Inflammatory macrophage treated with lipopolysaccharide for 1 hour (primary cell): ENCODE measurements around the gene PRG3.
"Not testable (repeated sequence)": the region's sequence is repeated elsewhere in the genome, so short reads cannot be mapped to it uniquely, and the experiment has no call there.

Experiments
- DNase-seq, 2 donors: peaks; one replicate each; pipeline ENCODE4 v3.0.0-alpha.2; 2020 to 2022

The PRG3 gene

DNA sequence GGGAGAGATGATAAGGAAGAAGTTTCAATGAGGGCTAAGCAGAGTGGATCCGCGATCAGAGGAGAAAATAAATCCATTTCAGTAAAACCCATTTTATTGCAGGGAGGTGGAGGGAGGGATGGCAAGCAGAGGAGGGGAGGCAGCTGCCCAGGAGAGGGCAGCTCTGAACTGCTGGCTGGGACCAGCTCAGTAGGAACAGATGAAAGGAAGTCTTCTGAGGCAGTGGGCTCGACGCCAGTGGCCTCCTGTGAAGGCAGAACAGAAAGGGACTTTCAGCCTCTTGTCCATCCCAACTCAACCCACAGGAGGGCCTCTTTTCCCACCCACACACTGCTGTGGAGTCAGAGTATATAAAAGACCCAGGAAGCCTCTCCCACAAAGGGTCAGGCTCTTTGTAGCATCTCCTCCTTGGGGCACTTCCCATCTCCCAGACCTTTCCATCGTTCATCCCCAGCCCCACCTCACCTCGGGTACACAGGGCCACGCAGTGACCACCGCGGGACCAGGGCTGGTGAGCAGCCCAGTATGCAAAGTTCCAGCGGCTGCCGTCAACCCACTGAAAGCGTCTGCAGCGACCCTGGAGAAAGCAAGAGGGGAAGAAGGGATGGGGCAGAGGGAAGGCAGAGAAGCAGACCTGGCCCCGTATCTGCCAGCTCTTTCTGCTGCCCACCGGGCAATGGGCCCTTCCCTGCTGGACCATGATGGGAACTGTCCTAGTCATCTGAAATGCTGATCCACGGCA, 6.5 kb upstream of the PRG3 start:
- DNase-seq, result no peak

DNA sequence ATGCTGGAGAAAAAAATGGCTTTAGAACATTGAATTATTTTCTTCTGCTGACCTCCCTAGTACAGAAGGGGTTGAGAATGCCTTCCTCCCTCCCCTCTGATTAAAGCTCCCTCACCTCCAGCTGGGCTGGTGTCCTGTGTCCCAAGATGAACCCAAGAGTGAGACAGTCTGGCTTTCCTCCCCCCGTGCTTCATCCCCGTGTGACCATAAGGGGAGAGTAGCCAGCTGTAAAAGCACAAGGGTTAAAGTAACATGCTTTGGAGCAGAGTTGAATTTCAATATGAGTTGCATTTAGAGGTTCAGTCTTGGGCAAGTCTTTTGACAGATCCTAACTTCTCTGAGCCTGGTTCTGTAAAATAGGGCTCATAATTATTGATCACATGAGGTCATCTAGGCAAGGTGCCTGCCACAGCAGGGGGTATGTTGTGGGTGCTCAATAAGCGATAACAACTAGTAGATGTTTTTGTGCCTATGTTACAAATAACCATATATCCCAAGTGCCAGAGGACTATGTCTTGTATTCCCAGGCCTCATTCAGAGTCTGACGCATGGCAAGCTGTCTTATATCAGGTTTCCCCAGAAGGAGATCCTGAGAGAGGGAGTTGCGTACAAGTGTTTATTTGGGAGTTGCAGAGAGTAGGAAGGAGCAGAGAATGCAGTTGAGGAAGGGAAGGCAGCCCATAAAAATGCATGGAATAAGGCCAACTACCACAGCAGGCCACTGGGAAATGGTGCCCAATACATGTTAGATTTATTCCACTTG, 5.4 kb upstream of the PRG3 start:
- DNase-seq, result no peak

DNA sequence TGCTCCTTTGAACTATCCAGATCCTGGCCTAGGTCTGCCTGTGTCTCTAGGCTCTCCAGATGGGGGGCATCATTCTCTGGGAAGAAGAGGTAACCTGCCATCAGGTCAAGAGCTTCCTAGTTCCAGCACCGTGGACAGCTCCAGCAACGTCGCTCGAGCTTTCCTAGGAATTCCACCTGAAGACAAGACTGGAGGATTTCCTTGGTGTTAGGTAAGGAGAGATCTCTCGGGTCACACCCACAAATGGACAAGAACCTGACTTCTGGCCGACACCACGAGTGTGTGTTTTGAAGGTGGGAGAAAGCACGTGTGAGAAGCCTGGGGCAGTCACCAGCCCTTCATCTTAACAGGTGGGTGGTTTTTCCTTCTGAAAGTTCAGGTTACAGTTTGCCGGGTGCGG, 1.2 kb downstream of the PRG3 start:
- DNase-seq, result no peak

DNA sequence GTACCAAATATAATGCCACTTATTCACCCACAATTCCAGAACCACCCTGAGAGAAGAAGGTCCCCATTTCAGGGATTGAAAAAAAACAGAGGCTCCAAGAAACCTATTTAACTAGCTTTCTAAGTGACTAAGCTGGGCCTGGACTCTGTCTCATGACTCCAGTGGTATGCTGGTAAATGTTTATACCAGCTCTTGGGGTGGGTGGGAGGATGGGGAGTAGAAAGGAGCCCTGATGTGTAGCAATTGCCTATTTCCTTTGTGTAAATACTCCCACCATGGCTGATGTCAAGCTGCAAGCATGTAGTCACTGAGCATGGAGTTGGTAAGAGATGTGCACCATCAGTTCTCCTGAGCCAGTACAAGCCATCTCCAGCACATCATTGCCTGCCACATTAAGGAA, 2.8 kb downstream of the PRG3 start:
- DNase-seq, result peak in 1 of 2 donors; percentile 73

DNA sequence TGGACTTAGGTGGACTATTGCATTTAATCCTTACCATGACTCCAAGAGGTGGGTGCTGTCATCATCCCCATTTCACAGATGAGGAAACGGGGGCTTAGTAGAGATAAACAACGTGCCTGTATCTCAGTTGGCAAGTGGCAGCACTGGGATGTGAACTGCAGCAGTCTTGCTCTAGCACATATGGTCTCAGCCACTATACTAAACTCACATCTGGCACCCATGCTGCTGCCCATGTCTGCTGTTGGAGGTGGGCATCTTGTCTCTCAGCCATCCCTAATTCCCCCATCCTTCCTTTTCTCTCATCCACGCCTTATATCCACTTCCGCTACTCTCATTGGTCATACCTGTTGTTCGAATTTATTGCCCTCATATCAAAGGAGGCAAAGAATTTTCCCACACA, 3.8 kb downstream of the PRG3 start:
- no peak for DNase-seq

DNA sequence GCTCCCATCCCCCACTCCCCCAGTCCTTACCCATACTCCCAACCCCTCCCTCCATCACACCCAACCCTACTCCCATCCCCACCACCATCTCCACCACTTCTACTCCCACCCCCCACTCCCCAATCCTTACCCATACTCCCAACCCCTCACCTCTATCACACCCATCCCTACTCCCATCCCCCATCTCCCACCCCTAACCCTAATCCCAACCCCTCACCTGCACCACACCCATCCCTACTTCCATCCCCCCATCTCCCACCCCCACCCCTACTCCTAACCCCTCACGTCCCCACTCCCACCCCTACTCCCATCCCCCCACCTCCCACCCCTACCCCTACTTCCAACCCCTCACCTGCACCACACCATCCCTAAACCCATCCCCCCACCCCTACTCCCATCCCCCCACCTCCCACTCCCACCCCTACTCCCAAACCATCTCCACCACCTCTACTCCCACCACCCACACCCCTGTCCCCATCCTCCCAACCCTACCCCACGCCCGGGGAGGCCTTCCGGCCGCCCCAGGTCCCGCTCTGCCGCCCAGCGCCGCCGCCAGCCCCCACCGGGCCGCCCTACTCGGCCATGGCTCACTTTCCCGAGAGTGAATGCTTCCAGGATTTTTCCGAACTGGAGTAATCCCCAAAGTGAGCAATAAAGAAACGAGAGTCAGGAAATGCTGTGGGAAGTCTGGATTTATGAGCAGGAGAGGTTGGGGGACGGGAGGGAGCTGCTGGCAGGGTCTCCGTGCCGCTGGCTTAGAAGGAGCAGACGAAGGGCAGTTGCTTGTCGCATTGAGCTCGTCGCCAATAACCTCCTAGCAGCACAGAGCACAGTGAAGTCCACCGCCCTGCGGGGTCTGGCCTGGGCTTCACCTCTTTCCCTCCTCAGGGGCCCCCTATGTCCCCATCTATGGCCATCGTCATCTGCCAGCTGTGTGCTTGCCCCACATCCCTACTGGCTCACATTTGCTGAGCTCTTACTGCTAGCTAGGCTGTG, 4.6 kb downstream of the PRG3 start:
- no peak for DNase-seq

DNA sequence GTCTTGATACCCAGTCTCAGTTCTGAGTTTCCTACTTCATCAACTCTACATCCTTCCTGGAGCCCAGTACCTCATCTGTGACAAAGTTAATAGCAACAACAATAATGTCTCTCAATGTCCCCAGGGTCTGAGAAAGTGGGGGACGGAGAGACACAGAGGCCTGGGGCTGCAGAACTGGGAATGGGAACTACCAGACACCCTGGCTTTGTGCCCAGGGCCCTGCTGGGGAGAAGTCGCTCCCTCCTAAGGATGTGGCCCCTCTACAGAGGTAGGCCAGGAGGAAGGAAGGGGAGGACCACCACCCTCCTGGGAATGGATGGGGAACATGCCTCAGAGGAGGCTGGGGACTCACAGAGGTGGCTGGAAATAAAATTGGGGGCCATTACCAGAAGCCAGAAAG, 5.5 kb downstream of the PRG3 start:
- DNase-seq, result no peak

DNA sequence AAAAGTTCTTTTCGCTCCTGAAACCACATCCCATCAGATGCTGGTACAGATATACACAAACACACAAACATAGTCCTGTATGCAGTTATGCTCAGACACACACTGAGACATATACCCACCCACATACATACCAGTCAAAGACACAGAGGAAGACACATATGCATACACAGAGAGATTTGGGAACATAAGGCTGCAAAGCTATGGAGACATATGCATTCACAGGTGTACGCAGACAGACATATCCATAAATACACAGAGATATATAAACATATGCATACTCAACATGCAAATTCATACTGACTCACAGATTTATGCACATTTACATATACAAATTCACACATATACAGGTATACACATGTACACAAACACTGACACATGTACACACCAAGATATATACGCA, 6.0 kb downstream of the PRG3 start:
- no peak for DNase-seq

DNA sequence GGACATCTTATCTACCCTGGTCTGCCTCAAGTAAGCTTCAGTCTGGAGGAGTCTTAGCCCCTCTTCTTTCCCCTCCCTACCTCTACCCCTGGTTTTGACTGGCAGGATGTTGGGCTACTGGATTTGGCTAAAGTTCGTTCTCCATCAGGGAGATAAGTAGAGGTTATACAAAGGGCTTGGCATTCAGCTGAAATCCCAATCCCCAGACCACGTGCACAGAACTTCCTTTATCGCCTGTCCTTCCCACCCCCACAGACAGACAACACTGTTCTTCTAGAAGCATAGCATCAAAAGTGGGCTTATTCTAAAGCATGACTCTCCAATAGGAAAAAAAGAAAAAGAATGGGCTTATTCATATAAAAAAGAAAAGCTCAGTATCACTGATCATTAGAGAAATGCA, 7.8 kb downstream of the PRG3 start:
- DNase-seq, result no peak

DNA sequence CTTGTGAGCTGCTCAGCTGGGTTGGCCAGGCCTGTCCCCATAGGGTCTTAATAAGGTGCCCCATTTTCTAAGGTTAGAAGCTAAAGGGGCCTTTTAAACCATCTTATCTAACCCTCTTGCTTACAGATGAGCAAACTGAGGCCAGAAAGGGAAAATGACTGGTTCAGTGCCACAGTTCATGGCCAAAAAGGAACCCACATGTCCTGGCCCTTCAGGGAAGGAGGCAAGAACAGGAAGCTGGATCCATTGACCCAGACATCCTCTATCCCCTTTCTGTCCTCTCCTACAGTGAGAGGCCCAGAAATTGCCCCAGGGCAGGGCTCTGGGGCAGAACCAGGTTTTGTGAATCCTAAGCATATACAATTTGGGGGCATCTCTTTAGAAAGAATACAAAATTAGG, 10.0 kb downstream of the PRG3 start:
- DNase-seq, result no peak

DNA sequence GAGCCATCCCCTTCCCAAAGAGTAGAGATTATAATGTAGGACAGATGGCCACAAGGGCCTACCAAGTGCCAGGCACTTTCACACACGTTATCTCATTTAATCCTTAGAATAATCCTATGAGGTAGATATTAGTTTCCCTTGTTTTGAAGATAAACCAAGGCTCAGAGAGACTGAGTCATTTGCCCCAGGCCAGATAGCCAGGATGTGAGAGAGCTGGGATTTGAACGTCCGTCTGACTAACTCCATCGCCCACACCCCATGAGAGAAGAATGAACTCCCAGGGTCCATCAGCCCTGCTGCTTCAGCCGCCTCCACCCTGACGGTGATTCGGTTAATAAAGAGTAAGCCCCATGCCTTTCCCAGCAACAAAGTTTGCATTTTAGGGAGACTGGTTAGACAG, 10.7 kb downstream of the PRG3 start:
- DNase-seq, result no peak

DNA sequence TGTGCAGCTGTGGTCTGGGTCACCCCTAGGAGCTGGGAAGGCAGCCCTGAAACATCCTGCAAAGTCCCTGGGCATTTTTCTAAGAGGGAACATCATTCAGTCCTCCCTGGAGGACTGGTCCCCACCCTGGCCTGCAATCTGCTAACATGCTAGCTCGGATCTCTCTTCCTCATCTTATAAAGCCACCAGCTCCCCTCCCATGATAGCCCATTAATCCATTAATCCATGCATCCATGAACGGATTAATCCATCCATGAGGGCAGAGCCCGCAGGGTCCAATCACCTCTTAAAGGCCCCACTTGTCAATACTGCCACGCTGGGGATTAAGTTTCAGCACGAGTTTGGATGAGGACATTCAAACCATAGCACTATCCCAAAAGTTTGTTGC, 12.1 kb downstream of the PRG3 start:
- no peak for DNase-seq

DNA sequence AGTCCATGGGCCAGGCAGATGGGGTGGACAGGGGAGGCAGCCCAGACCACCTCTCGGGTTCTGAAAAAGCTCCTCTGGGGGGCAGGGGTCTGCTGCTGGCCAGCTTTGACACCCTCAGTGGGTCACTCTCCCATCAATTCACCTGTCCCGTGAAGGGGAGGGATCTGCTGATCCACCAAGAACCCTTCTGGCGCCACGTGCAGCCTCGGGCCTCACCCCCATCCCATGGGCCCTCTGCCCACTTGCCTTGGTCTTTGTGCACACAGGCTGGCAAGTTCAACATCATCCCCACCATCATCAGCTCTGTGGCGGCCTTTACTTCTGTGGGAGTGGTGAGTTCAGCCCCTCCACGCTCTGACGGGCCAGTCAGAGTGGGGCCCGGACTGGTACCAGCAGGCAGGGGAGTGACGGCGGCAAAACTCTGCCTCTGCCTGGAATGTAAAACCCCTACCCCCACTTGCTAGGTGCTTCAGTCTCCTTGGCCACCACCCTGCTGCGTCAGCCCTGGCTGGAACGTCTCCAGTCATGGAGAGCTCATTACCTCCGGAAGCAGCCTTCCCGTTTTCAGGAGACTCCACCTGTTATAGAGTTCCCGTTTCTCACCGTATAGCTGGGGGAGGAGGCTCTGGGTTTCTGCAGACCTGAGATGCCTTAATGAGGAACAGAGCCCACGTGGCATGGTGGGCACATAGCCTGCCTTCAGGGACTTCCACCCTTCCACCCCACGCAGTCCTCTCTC, 12.7 kb downstream of the PRG3 start:
- peak; percentile 29 to 44 for DNase-seq

DNA sequence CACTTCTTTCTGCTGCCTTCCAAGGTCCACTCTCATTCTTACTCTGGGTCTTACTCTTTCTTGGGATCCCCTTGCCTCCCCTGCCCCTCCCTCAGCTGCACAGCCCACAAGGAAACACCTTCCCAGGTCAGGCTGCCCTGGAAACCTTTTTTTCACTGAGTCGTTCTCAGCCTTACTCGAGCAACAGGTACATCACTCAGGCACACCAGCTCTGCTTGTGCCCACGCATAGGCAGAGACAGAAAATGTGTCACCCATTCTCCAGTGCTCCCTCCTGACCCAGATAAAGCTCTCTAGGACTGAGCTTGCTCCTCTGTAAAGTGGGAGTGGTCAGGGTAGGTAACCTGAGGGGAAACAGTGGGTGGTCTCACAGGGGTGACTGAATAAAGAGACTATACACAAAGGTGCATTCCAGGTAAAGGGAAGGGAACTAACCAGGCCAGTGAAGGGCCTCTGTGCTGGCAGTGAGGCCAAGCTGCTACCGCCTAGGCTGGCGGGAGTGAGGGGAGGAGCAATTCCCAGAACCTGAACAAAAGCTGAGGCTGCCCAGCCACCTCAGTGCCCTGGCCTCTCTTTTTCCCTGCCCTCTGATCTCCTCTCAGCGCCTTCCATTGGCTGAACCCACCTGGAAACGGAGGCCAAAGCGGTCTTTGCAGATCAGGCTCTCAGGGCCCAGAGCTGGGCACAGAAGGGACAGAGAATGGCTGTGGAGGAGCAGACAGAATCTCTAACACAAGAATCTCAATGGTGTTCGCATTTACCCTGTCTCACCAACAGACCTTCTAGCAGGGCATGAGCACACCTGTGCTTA, 15.9 kb downstream of the PRG3 start:
- no peak for DNase-seq

DNA sequence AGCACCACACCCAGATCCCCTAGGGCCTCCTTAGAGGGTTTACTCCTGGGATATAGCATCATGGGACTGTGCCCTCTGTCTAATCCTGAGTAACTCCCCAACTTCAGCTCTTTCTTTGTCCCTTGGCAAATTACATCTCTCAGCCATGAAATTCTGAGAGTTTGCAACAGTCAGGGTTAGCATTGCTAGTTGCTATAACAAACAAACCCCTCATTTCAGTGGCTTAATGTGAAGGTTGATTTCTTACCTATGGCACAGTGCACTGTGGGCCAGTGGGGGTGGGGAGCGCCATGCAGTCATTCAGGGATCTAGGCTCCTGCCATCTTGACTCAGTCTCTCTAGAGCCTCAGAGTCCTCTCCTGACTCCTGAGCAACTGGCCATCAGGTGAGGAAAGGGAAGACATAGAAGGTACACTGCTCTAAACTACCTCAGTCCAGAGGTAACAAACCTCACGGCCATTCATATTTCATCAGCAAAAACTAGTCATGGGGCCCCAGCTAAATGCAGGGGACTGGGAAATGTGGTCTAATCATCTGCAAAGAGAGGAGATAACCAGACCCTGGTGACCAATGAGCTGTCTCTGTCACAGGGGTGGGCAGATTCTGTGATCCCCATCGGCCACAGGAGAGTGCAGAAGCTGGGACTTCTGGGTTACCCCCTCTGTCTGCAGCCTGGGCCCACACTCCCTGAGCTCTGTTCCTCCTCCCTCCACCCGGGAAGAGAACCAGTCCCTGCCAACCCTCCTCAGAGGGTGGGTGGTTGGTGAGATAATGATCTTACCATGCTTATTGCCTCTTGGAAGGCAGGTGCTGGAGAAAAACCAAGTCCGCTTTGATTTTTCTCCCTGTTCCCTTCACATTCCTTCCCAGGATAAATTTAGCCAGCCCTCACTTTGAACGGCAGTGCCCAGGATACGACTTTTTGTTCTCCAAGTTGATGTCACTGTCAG, 17.5 kb downstream of the PRG3 start:
- no peak for DNase-seq

DNA sequence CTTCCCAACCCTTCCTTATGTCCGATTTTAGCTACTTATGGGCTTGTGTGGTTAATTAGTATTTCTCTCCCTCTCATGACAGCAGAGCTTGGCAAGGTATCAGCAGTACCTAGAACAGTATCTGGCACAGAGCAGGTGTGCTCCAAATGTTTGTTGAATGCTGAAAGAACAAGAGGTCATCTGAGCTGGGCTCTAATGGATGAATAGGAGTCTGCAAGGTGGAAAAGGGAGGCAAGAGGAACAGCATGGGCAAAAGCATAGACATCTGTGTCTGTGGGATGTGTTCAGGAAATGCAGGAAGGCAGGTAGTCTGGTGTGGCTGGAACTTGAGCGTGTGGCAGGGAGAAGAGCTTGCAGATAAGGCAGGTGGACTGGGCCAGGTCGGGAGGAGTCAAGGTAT, 19.0 kb downstream of the PRG3 start:
- DNase-seq, result no peak

DNA sequence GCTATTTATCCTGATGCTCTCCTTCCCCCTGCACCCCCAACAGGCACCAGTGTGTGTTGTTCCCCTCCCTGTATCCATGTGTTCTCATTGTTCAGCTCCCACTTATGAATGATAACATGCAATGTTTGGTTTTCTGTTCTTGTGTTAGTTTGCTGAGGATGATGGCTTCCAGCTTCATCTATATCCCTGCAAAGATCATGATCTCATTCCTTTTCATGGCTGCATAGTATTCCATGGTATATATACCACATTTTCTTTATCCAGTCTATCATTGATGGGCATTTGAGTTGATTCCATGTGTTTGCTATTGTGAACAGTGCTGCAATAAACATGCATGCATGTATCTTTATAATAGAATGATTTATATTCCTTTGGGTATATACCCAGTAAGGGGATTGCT, 19.5 kb downstream of the PRG3 start:
- DNase-seq, result not testable (repeated sequence)

DNA sequence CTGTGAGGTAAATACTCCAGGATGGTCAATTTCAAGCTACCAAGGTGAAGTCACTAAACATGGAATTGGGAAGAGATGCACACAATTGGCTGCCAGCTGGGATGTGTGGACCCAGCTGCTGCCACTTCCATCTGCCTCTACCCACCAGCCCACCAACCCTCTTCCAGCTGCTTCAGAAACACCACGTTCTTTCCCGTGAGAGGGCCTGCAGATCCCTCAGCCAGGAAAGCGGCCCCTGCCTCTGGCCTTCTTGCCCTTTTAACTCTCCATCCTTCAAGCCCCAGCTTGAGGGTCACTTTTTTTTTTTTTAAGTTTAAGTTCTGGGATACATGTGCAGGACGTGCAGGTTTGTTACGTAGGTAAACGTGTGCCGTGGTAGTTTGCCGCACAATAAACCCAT, 20.0 kb downstream of the PRG3 start:
- no peak for DNase-seq

DNA sequence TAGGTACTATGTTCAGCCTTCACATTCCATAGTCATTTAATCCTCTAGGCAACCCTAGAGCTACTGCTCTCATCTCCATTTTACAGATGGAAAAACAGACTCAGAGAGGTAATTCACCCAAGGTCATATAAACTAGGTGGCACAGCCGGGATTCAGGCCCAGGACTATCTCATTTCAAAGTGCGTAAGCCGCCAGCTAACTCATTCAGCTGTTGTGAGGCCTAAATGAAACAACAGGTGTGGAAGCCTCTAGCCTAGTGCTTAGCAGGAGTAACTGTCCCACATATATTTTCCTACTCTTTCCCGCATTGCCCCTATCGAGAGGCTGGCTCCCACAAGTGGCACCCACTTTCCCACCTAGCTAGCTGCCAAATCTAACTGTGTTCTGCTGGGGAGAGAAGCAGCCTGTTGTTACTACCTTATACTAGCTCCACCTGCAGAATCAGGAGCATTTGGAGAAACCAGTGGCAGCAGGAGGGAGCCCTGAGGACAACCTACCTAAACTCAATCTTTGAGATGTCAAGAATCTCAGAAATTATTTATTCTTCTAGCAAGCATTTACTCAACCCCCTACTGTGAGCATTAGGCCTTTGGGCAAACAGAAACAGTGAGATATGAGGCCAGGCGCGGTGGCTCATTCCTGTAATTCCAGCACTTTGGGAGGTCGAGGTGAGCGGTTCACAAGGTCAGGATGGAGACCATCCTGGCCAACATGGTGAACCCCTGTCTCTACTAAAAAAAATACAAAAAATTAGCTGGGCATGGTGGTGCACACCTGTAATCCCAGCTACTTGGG, 20.9 kb downstream of the PRG3 start:
- DNase-seq, result no peak

DNA sequence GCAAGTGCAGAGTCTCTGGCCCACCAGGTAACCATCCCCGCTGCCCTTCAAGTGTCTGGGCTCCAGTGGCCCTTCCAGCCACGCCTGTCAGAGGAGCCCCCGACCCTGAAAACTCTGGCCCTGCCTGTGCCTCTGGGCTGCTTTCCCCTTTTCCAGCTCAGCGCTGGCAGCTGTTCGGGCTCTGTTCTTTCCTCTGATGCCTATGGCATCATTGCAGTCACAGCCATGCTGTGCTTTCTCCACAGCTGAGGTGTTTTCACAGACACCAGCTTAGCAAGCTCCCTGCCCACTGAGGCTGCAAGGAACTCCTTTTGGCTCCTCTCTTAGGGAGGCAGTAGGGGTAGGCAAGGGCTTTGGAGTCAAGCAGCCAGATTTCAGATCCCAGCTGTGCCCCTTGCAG, 21.6 kb downstream of the PRG3 start:
- DNase-seq, result no peak
